Measurements from ENCODE around the gene MEAK7. TPM values are rescaled to one million over a fixed set of nuclear protein-coding genes. Genes with fewer than 3 reads are reported as not detected.

Gene MEAK7
- total and polyA plus RNA-seq, 2 donors (not counting 1 experiment from before 2014, with no cell fraction given), result 17.3 to 23.4 TPM

GRCh38 chr16:84496991-84497390 is 7.5 kb downstream of the MEAK7 start:
- peaks cover 15% of the 10 kb centered on the region for H3K79me2 ChIP-seq (ENCODE audit: control insufficient read depth, insufficient read depth, low read length)

DNA sequence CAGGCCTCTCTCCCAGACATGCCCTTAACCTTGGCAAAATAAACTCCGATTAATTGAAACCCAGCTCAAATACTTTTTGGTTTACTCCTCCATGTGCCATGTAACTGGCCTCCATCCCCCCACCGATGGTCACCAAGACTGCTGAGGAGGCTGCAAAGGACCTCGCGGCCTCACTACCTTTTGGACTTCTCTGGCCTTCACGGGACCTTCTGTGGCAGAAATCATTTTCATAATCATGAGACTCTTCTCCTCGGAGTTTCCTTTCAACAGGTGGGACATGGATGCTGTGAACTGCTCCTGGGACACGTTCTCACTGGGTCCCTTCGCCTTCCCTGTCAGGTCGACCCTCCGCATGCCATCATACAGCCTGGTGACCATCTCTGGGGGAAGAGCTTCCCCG is 9.0 kb downstream of the MEAK7 start:
- H3K79me2 ChIP-seq (ENCODE audit: control insufficient read depth, insufficient read depth, low read length), result peaks cover 11% of the 10 kb centered on the region
- no peak for TF ChIP-seq CTCF (conservative IDR thresholded peaks at IDR 0.05 in 1 of 2, IDR thresholded peaks at IDR 0.05 in 1 of 2; ENCODE audit: low read depth in 1 of 2, low read length in 2 of 2)
- TF ChIP-seq EZH2 (IDR thresholded peaks at IDR 0.05; ENCODE audit: low read length, missing control alignments), result no peak

More at GRCh38 chr16:84496991-84497390, 7.5 kb downstream of the MEAK7 start:
- H3K9me3 ChIP-seq (ENCODE audit: control insufficient read depth, insufficient read depth, low read depth, low read length), result no peaks in the 10 kb centered on the region
- H3K4me1 ChIP-seq (ENCODE audit: control insufficient read depth, extremely low read depth, insufficient read depth, low read length), result peaks cover 6% of the 10 kb centered on the region
- H3K4me3 ChIP-seq (replicated peaks in 1 of 4; ENCODE audit: control extremely low read depth in 1 of 4, insufficient read depth in 1 of 4, low read depth in 3 of 4, low read length in 4 of 4), result no peak overlapping the region
- no peaks in the 10 kb centered on the region for H4K20me1 ChIP-seq (ENCODE audit: control insufficient read depth, extremely low read depth, insufficient read depth, low read length)
- H2AFZ ChIP-seq (ENCODE audit: low read length), result no peak overlapping the region
- peaks cover 15% of the 10 kb centered on the region for H3K36me3 ChIP-seq (ENCODE audit: control insufficient read depth, insufficient read depth, low read length)
- TF ChIP-seq CTCF (conservative IDR thresholded peaks at IDR 0.05 in 1 of 2, IDR thresholded peaks at IDR 0.05 in 1 of 2; ENCODE audit: low read depth in 1 of 2, low read length in 2 of 2) (no peak), EZH2 (IDR thresholded peaks at IDR 0.05; ENCODE audit: low read length, missing control alignments) (no peak)
- no peak for DNase-seq (ENCODE audit: low read depth in 2 of 2)
- H3K27me3 ChIP-seq (ENCODE audit: control insufficient read depth, insufficient read depth, low read length), result no peaks in the 10 kb centered on the region
- no peak overlapping the region for H3K9ac ChIP-seq (ENCODE audit: insufficient read depth, low read length)
- H3K4me2 ChIP-seq (ENCODE audit: extremely low read depth, insufficient read depth, low read length), result no peak overlapping the region
- H3K27ac ChIP-seq (ENCODE audit: insufficient read depth, low read length), result no peak overlapping the region

GRCh38 chr16:84489131-84489530 is 15.3 kb downstream of the MEAK7 start:
- no peaks in the 10 kb centered on the region for H3K4me1 ChIP-seq (ENCODE audit: control insufficient read depth, extremely low read depth, insufficient read depth, low read length)
- no peaks in the 10 kb centered on the region for H3K9me3 ChIP-seq (ENCODE audit: control insufficient read depth, insufficient read depth, low read depth, low read length)
- no peak overlapping the region for H3K4me2 ChIP-seq (ENCODE audit: extremely low read depth, insufficient read depth, low read length)
- no peak overlapping the region for H2AFZ ChIP-seq (ENCODE audit: low read length)
- peaks cover 8% of the 10 kb centered on the region for H3K36me3 ChIP-seq (ENCODE audit: control insufficient read depth, insufficient read depth, low read length)
- no peak overlapping the region for H3K9ac ChIP-seq (ENCODE audit: insufficient read depth, low read length)
- no peak overlapping the region for H3K27ac ChIP-seq (ENCODE audit: insufficient read depth, low read length)
- H4K20me1 ChIP-seq (ENCODE audit: control insufficient read depth, extremely low read depth, insufficient read depth, low read length), result no peaks in the 10 kb centered on the region
- TF ChIP-seq EZH2 (IDR thresholded peaks at IDR 0.05; ENCODE audit: low read length, missing control alignments), result no peak
- TF ChIP-seq CTCF (conservative IDR thresholded peaks at IDR 0.05 in 1 of 2, IDR thresholded peaks at IDR 0.05 in 1 of 2; ENCODE audit: low read depth in 1 of 2, low read length in 2 of 2), result no peak
- no peak overlapping the region for H3K4me3 ChIP-seq (replicated peaks in 1 of 4; ENCODE audit: control extremely low read depth in 1 of 4, insufficient read depth in 1 of 4, low read depth in 3 of 4, low read length in 4 of 4)
- no peak for DNase-seq (ENCODE audit: low read depth in 2 of 2)
- no peaks in the 10 kb centered on the region for H3K79me2 ChIP-seq (ENCODE audit: control insufficient read depth, insufficient read depth, low read length)
- no peaks in the 10 kb centered on the region for H3K27me3 ChIP-seq (ENCODE audit: control insufficient read depth, insufficient read depth, low read length)

More for the DNA sequence above, 9.0 kb downstream of the MEAK7 start:
- no peaks in the 10 kb centered on the region for H4K20me1 ChIP-seq (ENCODE audit: control insufficient read depth, extremely low read depth, insufficient read depth, low read length)
- H3K27me3 ChIP-seq (ENCODE audit: control insufficient read depth, insufficient read depth, low read length), result no peaks in the 10 kb centered on the region
- no peak overlapping the region for H3K9ac ChIP-seq (ENCODE audit: insufficient read depth, low read length)
- H3K9me3 ChIP-seq (ENCODE audit: control insufficient read depth, insufficient read depth, low read depth, low read length), result no peaks in the 10 kb centered on the region
- peaks cover 15% of the 10 kb centered on the region for H3K36me3 ChIP-seq (ENCODE audit: control insufficient read depth, insufficient read depth, low read length)
- no peak overlapping the region for H3K4me2 ChIP-seq (ENCODE audit: extremely low read depth, insufficient read depth, low read length)
- H3K4me1 ChIP-seq (ENCODE audit: control insufficient read depth, extremely low read depth, insufficient read depth, low read length), result no peaks in the 10 kb centered on the region
- no peak overlapping the region for H3K27ac ChIP-seq (ENCODE audit: insufficient read depth, low read length)
- no peak overlapping the region for H2AFZ ChIP-seq (ENCODE audit: low read length)
- no peak overlapping the region for H3K4me3 ChIP-seq (replicated peaks in 1 of 4; ENCODE audit: control extremely low read depth in 1 of 4, insufficient read depth in 1 of 4, low read depth in 3 of 4, low read length in 4 of 4)
- DNase-seq (ENCODE audit: low read depth in 2 of 2), result no peak

Data from fibroblast of lung (primary cell).